Measurements from ENCODE around the gene GNG10.

The GNG10 gene

GRCh38 chr9:111630964-111631213 lies 30.5 kb upstream of the GNG10 start (continued):
- no peak; the same call in 1 of the 2 replicates for TF ChIP-seq ZSCAN23 (tag by site-specific recombination; IDR thresholded peaks at IDR 0.05)
- 0 out of 2 replicates have a peak, but pooled peaks have one; percentile 43 for TF ChIP-seq SCRT2 (tag by site-specific recombination; IDR thresholded peaks at IDR 0.05)
- TF ChIP-seq TRIM28 (IDR thresholded peaks at IDR 0.05; ENCODE audit: borderline replicate concordance, low read length), result peak; percentile 89; the same call in 1 of the 2 replicates
- no peak for TF ChIP-seq ZNF248 (tag by site-specific recombination; IDR thresholded peaks at IDR 0.05)
- TF ChIP-seq ZNF423 (tag by site-specific recombination; IDR thresholded peaks at IDR 0.05), result no peak
- TF ChIP-seq ZNF416 (tag by site-specific recombination; IDR thresholded peaks at IDR 0.05), result no peak
- TF ChIP-seq KLF10 (tag by site-specific recombination; IDR thresholded peaks at IDR 0.05), result no peak; the same call in 1 of the 2 replicates
- no peak for TF ChIP-seq ZBTB10 (tag by site-specific recombination; IDR thresholded peaks at IDR 0.05)
- TF ChIP-seq, protein P1, sequence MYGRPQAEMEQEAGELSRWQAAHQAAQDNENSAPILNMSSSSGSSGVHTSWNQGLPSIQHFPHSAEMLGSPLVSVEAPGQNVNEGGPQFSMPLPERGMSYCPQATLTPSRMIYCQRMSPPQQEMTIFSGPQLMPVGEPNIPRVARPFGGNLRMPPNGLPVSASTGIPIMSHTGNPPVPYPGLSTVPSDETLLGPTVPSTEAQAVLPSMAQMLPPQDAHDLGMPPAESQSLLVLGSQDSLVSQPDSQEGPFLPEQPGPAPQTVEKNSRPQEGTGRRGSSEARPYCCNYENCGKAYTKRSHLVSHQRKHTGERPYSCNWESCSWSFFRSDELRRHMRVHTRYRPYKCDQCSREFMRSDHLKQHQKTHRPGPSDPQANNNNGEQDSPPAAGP (tag by site-specific recombination; IDR thresholded peaks at IDR 0.05), result peak; percentile 76
- no peak for TF ChIP-seq ZNF157 (tag by site-specific recombination; IDR thresholded peaks at IDR 0.05)
- no peak for TF ChIP-seq ZNF311 (tag by site-specific recombination; IDR thresholded peaks at IDR 0.05; ENCODE audit: borderline replicate concordance)
- TF ChIP-seq REPIN1 (tag by site-specific recombination; IDR thresholded peaks at IDR 0.05; ENCODE audit: low read depth), result 0 out of 2 replicates have a peak, but pooled peaks have one; percentile 70
- TF ChIP-seq ZBTB8A (tag by site-specific recombination; IDR thresholded peaks at IDR 0.05), result peak; percentile 74
- no peak; the same call in 1 of the 2 replicates for TF ChIP-seq ZNF366 (tag by site-specific recombination; conservative IDR thresholded peaks at IDR 0.05)
- TF ChIP-seq ZNF623 (tag by site-specific recombination; IDR thresholded peaks at IDR 0.05), result no peak
- TF ChIP-seq ZFP3 (tag by site-specific recombination; IDR thresholded peaks at IDR 0.05; ENCODE audit: low read depth), result no peak
- TF ChIP-seq ZNF114 (tag by site-specific recombination; IDR thresholded peaks at IDR 0.05), result no peak
- TF ChIP-seq ZNF670 (tag by site-specific recombination; IDR thresholded peaks at IDR 0.05; ENCODE audit: low read depth), result no peak
- TF ChIP-seq REST (tag by site-specific recombination; IDR thresholded peaks at IDR 0.05), result peak; percentile 63; the same call in 1 of the 2 replicates
- peak; percentile 95 for TF ChIP-seq ZNF501 (tag by site-specific recombination; IDR thresholded peaks at IDR 0.05)
- no peak for TF ChIP-seq ZNF223 (tag by site-specific recombination; IDR thresholded peaks at IDR 0.05)
- peak; percentile 82 for TF ChIP-seq ZNF629 (tag by site-specific recombination; IDR thresholded peaks at IDR 0.05)
- TF ChIP-seq HOXA7 (CRISPR knock-in tag; IDR thresholded peaks at IDR 0.05; ENCODE audit: borderline replicate concordance), result no peak
- TF ChIP-seq ZNF362 (tag by site-specific recombination; IDR thresholded peaks at IDR 0.05), result no peak
- TF ChIP-seq, protein P2, sequence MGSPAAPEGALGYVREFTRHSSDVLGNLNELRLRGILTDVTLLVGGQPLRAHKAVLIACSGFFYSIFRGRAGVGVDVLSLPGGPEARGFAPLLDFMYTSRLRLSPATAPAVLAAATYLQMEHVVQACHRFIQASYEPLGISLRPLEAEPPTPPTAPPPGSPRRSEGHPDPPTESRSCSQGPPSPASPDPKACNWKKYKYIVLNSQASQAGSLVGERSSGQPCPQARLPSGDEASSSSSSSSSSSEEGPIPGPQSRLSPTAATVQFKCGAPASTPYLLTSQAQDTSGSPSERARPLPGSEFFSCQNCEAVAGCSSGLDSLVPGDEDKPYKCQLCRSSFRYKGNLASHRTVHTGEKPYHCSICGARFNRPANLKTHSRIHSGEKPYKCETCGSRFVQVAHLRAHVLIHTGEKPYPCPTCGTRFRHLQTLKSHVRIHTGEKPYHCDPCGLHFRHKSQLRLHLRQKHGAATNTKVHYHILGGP (tag by site-specific recombination; IDR thresholded peaks at IDR 0.05), result no peak
- TF ChIP-seq ZNF391 (tag by site-specific recombination; IDR thresholded peaks at IDR 0.05; ENCODE audit: borderline replicate concordance, low read depth), result no peak
- no peak for TF ChIP-seq GLIS2 (tag by site-specific recombination; IDR thresholded peaks at IDR 0.05)
- no peak for TF ChIP-seq ZBTB49 (tag by site-specific recombination; IDR thresholded peaks at IDR 0.05; ENCODE audit: low read depth)
- peak; percentile 91 for TF ChIP-seq ZFP37 (tag by site-specific recombination; IDR thresholded peaks at IDR 0.05)
